GM12872 (cell line): Measurements from ENCODE around the gene NIF3L1.

ENCODE experiments used
- TF ChIP-seq, protein P1 (sequence below): IDR thresholded peaks from 3 replicates; pipeline ENCODE4 v1.5.1; 2011; ENCODE audit warnings: low read depth, mild to moderate bottlenecking, low read length, moderate library complexity; ENCODE audit not compliant: insufficient read depth

NIF3L1 gene

DNA sequence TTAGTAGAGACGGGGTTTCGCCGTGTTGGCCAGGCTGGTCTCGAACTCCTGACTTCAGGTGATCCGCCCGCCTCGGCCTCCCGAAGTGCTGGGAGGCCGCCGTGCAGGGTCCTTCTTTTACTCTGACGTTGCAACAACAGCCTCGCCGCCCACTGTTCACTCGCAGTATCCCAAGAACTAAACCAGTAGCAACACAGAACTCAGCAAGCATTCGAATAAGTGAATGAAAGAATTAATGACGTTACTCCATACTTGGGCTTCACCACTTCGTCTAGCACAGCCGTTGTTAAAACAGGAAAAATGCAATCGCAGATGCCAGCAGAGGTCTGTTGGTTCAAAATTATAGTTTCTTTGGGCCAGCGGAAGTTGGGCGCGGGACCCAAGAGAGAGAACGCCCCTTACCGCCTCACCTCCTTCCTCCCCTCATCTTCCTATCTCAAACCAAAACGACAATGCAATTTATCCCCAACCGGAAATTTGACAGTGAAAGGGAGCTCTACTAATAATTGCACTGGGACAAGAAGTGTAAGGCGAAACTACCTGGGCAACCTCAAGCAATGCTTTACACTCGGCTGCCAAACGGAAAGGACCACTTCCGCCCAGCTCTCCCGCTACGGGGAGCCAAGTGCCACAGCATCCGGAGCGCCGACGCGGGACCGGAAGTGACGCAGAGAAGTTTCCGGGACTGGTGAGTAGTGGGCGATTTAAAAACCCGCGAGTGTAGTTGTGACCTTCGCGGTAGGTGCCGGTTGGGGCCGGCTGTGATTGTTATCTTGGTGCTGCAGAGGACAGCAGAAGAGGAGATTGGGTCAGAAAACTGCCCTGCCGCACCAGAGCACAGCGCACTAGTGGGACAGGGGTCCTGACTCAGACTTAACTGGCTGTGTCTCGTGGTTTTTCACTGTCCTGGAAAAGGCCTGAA, at the start of gene NIF3L1, which contains the start of gene PPIL3:
TSS of gene NIF3L1 (plus strand) at position 668 of the 922 bp plus-strand sequence. CDS start 2,573 bp downstream, outside the sequence.
TSS of gene PPIL3 (minus strand) at position 374 of the 922 bp plus-strand sequence. CDS start 1,462 bp downstream, outside the sequence.
- TF ChIP-seq, protein P1, sequence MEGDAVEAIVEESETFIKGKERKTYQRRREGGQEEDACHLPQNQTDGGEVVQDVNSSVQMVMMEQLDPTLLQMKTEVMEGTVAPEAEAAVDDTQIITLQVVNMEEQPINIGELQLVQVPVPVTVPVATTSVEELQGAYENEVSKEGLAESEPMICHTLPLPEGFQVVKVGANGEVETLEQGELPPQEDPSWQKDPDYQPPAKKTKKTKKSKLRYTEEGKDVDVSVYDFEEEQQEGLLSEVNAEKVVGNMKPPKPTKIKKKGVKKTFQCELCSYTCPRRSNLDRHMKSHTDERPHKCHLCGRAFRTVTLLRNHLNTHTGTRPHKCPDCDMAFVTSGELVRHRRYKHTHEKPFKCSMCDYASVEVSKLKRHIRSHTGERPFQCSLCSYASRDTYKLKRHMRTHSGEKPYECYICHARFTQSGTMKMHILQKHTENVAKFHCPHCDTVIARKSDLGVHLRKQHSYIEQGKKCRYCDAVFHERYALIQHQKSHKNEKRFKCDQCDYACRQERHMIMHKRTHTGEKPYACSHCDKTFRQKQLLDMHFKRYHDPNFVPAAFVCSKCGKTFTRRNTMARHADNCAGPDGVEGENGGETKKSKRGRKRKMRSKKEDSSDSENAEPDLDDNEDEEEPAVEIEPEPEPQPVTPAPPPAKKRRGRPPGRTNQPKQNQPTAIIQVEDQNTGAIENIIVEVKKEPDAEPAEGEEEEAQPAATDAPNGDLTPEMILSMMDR, result no peak

DNA sequence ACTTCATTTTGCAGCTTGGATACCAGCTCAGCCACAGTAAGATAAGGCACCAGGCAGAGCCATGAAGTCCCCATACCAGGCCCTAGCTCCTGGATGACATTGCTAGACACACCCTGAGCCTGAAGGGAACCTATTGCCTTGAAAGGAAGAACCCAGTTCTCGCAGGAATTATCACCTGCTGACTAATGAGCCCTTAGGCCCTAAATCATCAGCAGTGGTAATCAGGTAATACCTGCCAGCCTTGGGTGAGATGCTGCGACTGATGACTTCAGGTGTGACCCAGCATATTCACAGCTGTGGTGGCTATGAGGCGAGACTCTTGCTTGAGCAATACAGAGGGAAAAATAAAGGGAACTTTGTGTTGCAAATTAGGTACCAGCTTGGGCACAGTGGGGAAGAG, 49.7 kb upstream of the NIF3L1 start:
- TF ChIP-seq, protein P1, result no peak

- TF ChIP-seq, protein P1, result no peak
Observed at GRCh38 chr2:200843993-200844948, 44.9 kb upstream of the NIF3L1 start.

GRCh38 chr2:200845194-200845593, 44.0 kb upstream of the NIF3L1 start:
- TF ChIP-seq, protein P1, result no peak

DNA sequence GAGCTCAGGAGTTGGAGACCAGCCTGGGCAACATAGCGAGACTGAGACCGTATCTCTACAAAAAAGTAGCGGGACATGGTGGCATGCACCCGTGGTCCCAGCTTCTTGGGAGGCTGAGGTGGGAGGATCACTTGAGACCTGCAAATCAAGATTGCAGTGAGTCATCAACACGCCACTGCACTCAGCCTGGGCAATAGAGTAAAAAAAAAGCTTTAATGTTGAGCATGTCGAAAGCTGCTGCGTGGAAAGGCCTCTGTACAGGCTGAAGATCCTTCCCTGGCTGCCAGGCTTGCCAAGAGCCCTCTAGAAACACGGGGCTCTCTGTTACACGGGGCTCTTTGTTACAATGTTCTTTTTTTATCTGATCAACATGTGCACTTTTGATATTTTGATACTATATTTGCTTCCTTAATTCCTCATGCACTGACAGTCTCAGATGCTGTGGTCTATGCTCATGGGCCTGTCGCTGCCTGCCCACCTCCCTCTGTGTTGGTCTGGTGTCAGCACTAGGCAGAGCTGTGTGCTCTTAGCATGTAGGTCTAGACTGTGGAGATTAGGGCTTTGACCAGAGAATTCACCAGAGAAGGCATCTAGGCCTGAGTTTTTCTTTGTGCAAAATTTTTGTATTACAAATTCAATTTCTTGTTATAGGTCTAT, 43.4 kb upstream of the NIF3L1 start:
- TF ChIP-seq, protein P1, result no peak

DNA sequence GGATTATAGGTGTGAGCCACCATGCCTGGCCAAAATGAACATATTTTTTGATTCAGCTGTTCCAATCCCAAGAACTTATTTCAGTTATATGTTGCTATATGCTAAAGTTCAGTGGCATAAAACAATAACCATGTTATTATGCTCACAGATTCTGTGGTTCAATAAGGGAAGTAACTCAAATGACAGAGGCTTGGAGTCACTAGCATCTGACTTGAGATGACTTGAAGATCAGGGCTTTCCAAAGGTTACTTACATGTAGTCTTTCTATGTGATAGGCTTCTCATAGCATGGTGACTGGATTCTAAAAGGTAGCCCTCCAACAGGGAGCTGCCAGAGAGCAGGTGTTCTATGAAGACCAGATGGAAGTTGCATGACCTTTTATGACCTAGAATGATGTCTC, 41.9 kb upstream of the NIF3L1 start:
- TF ChIP-seq, protein P1, result no peak
